ENCODE data around the gene DDI2.

The DDI2 gene

DNA sequence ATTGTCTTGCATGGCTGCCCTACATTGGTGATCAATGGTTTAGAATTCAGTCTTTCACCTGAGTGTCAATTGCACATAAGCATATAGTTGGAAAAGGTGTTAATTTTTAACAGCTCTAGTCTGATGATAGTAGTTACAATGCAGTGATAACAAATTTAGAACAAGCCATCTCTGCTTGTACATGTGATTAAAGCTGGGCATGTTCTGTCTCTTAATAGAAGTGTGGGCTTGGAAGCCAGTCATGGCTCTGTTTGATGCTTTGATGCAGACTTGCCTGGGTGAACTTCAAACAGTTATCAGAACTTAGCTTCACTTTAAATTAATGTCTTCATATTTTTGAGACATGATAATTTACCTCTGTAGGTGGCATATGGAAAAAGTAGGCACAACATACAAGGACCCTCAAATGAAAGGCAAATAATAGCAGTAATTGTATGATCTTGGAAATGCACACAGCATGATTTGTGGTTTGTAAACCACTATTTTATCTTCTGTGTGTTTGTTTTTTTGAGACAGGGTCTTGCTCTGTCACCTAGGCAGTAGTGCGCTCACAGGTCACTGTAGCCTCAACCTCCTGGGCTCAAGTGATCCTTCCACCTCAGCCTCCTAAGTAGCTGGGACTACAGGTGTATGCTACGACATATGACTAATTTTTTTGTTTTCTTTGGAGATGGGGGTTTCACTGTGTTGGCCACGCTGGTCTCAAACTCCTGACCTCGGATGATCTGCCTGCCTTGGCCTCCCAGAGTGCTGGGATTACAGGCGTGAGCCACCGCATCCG is 3.8 kb downstream of the DDI2 start:
- TF ChIP-seq GATA3 (IDR thresholded peaks at IDR 0.05; ENCODE audit: low read depth, low read length) (no peak), GATA2 (IDR thresholded peaks at IDR 0.05; ENCODE audit: low read depth, low read length) (no peak)

DNA sequence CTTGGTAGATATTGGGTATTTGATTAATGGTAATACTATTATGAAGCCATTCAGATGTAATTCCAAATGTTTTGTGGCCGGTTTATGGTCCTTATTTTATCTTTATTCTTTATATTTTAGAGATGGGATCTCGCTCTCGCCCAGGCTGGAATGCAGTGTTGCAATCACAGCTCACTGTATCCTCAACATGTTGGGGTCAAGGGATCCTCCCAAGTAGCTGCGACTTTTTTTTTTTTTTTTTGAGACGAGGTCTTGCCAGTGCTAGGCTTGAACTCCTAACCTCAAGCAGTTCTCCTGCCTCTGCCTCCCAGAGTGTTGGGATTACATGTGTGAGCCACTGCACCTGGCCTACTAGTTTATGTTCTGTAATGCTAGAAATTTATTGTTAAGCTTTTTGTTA is 4.7 kb downstream of the DDI2 start:
- TF ChIP-seq GATA3 (IDR thresholded peaks at IDR 0.05; ENCODE audit: low read depth, low read length) (no peak), GATA2 (IDR thresholded peaks at IDR 0.05; ENCODE audit: low read depth, low read length) (no peak)

DNA sequence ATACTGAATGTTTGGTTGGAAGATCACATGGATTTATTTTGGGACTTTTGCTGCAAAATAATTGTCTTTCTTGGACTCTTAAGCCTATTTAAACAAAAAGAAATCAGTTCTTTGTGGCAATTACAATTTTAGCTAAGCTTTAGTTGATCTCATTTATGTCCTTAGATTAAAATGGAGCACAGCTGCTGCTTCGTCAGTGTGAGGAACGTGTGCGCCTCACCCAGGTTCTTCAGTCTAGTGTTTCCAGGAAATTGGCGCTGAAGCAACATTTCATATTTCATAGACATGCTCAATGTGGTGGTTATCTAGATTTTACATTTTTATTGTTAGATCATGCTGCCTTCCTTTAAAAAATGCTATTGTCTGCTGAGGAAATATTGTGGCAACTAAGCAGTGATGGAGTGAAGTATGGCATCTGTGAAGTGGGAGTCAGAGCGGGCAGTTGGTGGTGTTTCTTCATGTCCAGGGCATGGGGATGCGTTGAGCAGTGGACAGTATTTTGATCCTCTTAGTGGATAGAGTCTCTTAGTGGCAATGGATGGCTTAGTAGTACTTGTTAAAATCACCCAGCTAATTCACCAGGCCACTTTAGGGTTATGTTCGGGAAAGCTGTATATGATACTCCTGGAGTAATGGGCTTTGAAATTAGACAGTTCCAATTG is 5.6 kb downstream of the DDI2 start:
- TF ChIP-seq GATA3 (IDR thresholded peaks at IDR 0.05; ENCODE audit: low read depth, low read length) (no peak), GATA2 (IDR thresholded peaks at IDR 0.05; ENCODE audit: low read depth, low read length) (no peak)

DNA sequence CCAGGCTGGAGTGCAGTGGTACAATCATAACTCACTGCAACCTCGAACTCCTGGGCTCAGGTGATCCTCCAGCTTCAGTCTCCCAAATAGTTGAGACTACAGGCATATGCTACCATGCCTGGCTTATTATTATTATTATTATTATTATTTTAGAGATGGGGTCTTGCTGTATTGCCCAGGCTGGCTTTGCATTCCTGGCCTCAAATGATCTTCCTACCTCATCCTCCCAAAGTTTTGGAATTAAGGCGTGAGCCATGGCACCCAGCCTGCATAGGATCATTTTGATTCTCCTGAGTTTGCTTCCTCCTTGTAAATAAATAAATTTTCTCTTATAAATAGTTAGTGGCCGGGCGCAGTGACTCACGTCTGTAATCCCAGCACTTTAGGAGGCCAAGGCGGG is 6.2 kb downstream of the DDI2 start:
- no peak for TF ChIP-seq GATA2 (IDR thresholded peaks at IDR 0.05; ENCODE audit: low read depth, low read length)
- no peak for TF ChIP-seq GATA3 (IDR thresholded peaks at IDR 0.05; ENCODE audit: low read depth, low read length)

DNA sequence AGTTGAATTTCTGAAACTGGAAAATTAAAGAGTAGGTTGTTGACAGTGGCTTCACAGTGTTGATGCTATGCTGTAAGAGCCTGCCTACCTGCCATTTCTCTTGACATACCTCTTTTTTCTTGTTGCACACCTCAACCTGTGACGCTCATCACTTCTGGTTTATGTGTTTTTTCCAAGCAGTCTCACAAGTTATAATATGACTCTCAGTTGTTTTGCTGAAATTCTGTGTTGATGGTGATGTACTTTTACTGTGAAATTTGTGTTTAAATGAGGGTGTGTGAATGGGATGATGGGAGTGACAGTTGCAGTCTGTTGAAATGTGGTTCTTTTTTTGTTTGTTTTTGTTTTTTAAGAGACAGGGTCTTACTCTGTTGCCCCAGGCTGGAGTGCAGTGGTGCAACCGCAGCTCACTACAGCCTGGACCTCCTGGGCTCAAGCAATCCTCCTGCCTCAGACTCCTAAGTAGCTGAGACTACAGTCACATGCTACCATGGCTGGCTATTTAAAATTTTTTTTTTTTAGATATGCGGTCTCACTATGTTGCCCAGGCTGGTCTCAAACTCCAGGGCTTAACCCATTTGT is 7.0 kb downstream of the DDI2 start:
- no peak for TF ChIP-seq GATA3 (IDR thresholded peaks at IDR 0.05; ENCODE audit: low read depth, low read length)
- no peak for TF ChIP-seq GATA2 (IDR thresholded peaks at IDR 0.05; ENCODE audit: low read depth, low read length)

DNA sequence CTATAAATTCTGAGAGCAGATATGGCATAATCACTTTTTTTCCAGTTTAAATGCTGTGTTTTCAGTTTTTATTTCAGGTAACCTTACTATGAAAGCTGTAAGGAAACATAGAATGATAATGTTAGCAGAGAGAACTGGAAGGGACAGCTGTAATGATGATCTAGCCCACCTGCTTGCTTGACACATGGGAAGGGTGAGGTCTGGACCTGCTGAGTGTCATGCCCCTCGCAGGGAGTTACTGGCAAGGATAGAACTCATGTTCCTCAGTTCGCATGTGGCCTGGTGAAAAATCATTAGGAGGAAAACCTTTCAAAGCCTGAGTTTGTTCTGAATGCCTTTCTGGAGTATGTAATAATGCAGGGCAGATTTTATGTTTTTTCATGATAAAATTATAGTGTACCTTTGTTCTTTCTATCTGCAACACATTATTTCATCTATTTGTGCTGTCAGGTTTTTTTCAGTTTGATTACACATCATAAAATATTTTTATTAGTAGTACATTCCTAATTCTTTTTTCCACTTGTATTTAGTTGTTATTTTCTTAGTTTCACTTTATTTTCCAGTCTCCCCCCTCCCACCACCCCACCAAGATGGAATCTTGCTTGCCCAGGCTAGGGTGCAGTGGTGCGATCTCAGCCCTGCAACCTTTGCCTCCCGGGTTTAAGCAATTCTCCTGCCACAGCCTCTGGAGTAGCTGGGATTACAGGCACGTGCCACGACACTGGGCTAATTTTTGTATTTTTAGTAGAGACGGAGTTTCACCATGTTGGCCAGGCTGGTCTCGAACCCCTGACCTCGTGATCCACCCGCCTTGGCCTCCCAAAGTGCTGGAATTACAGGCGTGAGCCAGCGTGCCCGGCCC is 8.0 kb downstream of the DDI2 start:
- TF ChIP-seq GATA3 (IDR thresholded peaks at IDR 0.05; ENCODE audit: low read depth, low read length) (no peak), GATA2 (IDR thresholded peaks at IDR 0.05; ENCODE audit: low read depth, low read length) (no peak)

DNA sequence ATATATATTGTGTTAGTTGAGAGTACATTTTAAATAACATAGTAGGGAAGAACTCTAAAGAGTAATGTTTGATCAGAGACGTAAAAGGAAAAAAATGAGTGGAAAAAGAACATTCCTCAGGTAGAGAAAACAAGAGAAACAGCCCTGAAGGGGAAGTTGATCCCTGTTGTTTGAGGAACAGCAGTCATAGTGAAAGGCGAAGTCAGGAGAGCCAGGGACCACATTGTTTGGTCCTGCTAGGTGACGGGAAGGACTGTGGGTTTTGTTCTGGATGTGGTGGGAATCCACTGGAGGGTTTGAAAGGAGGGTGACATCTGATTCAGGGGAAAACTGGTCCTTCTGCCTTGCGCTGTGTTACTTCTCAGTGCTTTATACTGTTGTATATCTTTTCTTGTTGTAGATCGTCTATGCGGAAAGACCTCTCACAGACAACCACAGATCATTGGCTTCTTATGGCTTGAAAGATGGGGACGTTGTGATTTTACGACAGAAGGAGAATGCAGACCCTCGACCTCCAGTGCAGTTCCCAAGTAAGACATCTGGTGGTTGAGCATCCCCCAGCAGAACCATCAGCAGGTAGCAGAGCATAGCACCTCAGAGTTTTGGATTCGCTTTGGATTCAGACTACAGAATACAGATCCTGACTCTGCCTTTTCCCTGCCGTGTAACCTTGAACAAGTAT is 9.2 kb downstream of the DDI2 start:
- TF ChIP-seq GATA3 (IDR thresholded peaks at IDR 0.05; ENCODE audit: low read depth, low read length) (no peak), GATA2 (IDR thresholded peaks at IDR 0.05; ENCODE audit: low read depth, low read length) (no peak)

DNA sequence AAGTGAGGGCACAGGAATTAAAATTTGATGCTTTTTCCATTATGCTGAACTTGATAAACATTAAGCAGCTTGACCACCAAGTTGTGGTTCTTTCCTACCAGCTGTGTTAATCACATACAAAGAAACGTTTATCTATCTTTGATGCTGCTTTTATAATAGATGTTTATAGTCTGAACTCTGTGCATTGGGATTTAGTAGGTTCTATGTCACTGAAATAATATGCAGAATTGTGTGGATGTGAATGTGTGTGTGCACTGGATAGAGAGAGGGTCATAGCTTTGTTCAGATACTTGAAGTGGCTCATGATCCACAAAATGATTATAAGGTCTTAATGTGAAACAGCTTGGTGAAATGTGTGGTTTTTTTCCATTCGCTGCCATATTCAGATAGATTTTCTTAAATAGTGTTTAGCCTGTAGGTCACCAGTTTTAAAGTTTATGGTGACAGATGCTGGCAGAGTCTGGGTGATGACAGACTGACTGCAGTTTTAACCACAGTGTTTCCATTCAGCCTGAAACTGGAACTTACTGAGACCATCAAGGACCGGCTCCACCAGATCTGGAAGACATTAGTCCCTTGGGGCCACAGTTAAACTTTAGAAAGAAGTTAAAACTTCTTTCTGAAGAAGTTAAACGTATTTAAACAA is 10.2 kb downstream of the DDI2 start:
- no peak for TF ChIP-seq GATA2 (IDR thresholded peaks at IDR 0.05; ENCODE audit: low read depth, low read length)
- TF ChIP-seq GATA3 (IDR thresholded peaks at IDR 0.05; ENCODE audit: low read depth, low read length): no peak

DNA sequence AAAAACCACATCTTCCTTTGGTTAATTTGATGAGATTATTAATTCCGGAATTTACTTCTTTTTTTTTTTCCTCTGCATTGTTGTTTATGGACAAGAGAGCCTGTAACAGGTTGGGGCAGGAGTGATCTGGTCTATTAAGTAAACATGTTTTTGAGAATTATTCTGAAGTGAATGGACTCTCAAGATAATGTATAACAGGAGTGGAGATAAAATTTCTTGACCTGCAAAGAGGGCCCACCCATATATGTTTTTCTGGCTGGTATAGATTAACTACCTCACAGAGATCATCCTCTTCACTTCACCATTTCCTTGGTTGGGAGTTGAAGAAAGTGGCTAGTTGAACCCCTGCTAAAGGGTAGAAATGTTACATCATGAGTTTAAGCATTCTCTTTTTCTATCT is 10.7 kb downstream of the DDI2 start:
- TF ChIP-seq GATA3 (IDR thresholded peaks at IDR 0.05; ENCODE audit: low read depth, low read length) (no peak), GATA2 (IDR thresholded peaks at IDR 0.05; ENCODE audit: low read depth, low read length) (no peak)

DNA sequence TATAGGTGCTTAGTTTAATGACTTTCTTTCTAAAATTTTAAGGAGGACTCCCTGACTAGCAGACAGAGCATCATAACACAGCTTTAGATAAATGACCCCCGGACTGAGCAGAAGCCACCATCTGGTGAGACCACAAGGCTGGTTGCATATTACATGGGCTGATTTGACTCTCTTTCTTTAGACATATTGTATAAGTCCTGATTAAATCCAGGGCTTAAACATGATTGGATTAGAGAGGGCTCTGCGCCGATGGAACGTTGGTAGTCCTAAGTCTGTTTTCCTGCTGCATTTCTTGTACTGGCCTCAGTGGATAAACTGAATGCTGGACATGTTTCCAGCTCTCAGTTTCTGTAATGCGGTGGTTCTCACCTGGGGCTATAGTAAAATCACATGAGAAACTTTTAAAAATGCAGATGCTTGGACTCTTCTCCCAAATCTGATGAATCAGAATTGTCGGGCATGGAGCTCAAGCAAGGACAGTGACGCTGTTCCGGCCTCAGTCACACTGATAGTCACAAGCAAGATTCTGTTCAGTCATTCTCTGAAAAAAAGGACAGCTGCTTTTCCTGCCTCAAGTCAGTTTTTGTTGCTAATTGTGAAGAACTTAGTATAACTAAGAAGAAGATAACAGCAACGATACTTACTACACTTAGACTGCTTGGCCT is 16.6 kb downstream of the DDI2 start:
- TF ChIP-seq GATA3 (IDR thresholded peaks at IDR 0.05; ENCODE audit: low read depth, low read length) (no peak), GATA2 (IDR thresholded peaks at IDR 0.05; ENCODE audit: low read depth, low read length) (no peak)

DNA sequence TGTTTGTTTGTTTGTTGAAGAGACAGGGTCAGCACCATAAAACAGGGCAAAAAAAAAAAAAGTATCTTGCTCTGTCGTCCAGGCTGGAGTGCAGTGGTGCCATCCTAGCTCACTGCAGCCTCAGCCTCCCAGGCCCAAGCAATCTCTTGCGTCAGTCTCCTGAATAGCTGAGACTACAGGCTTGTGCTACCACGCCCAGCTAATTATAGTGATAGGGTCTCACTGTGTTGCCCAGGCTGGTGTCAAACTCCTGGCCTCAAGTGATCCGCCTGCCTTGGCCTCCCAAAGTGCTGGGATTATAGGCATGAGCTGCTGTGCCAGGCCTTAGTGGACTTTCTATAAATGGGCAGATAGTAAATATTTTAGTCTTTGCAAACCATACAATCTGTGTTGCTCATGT is 19.2 kb downstream of the DDI2 start:
- TF ChIP-seq GATA2 (IDR thresholded peaks at IDR 0.05; ENCODE audit: low read depth, low read length): no peak
- no peak for TF ChIP-seq GATA3 (IDR thresholded peaks at IDR 0.05; ENCODE audit: low read depth, low read length)

DNA sequence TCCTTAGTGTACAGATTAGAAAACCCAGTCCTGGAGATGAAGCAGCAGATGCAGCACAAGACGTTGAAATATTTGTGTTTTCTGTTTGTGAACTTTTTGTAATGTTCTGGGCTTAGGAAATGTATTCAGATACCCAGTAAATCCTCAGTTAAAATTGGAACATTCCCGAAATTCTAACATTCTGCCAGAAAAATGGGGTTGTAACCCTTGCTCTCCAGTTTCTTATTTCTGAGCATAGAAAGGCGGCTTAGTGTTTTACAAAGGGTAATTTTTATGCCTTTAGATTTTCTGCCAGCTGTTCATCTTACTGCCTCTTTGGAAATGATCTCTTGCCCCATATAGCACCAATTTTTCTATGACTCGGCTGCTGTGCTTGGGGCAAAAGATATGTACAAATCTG is 20.6 kb downstream of the DDI2 start:
- TF ChIP-seq GATA2 (IDR thresholded peaks at IDR 0.05; ENCODE audit: low read depth, low read length) (no peak), GATA3 (IDR thresholded peaks at IDR 0.05; ENCODE audit: low read depth, low read length) (no peak)

DNA sequence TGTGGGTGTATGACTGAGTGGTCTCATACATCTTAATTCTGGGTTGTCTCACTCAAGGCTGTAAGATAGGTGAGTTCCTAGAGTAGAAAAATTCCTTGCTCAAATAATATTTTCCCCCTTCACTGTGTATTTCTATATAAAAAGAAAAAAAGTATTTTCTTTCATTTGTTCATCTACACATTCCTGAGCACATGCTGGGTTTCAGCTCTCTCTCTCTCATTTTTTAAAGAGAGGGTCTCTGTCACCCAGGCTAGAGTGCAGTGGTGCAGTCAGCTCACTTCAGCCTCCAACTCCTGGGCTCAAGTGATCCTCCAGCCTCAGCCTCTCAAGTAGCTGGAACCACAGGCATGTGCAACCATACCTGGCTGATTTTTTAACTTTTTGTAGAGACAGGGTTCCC is 22.0 kb downstream of the DDI2 start:
- TF ChIP-seq GATA3 (IDR thresholded peaks at IDR 0.05; ENCODE audit: low read depth, low read length) (no peak), GATA2 (IDR thresholded peaks at IDR 0.05; ENCODE audit: low read depth, low read length) (no peak)

Data from SH-SY5Y (cell line).